ENCODE results near the gene ARL13B. TPM values are rescaled to one million over a fixed set of nuclear protein-coding genes. Genes with fewer than 3 reads are reported as not detected.

The ARL13B gene
- total and polyA plus RNA-seq, 2 donors (not counting 3 experiments of a cell fraction or from before 2014, with no cell fraction given): 3.8 to 8.6 TPM

DNA sequence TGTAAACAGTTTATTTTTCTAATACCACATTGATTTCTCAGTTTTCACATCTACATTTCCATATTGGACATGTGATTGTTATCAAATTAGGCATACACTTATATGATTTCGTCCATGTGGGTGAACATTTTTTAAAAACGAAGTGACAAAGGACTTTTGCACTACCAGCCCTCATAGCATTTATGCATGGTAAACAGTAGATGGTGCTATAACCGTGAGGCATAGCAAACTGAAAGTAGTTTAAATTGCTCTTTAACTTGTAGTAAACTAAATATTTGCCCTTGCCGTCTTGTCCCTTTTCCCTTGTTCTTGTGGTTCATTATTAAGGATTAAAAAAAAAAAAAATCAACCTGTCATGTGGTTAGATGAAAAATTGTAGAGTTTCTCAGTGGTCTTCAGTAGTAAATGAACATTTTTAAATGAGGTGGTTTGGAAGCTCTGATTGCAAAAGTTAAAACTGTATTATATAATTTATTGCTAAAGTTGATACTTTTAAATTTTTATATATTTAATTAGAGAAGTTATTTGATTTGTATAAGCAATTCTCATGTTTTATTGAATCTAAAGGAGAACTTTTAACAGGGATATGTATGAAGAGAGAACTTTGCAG, 24.5 kb downstream of the ARL13B start:
- no peaks in the 10 kb centered on the region for H3K9me1 ChIP-seq (replicated peaks; ENCODE audit: control insufficient read depth, extremely low read depth, insufficient read depth, low read length)
- H3K4me2 ChIP-seq (ENCODE audit: insufficient read depth, low read length): peak overlapping the region; percentile 90
- H3K9ac ChIP-seq (replicated peaks; ENCODE audit: extremely low read depth, insufficient read depth, low read length): peak overlapping the region; percentile 72
- no peaks in the 10 kb centered on the region for H3K27me3 ChIP-seq (ENCODE audit: control insufficient read depth in 2 of 2, insufficient read depth in 2 of 2, low read length in 2 of 2)
- no peaks in the 10 kb centered on the region for H4K20me1 ChIP-seq (replicated peaks; ENCODE audit: control insufficient read depth, extremely low read depth, insufficient read depth, low read length)
- H3K27ac ChIP-seq (ENCODE audit: insufficient read depth, low read depth, low read length): no peak overlapping the region
- peaks cover 3% of the 10 kb centered on the region for H3K4me1 ChIP-seq (ENCODE audit: control insufficient read depth, extremely low read depth, insufficient read depth, low read length)
- no peaks in the 10 kb centered on the region for H3K79me2 ChIP-seq (ENCODE audit: control insufficient read depth, insufficient read depth, low read length)
- FAIRE-seq: peak; percentile 81
- no peaks in the 10 kb centered on the region for H3K9me3 ChIP-seq (replicated peaks; ENCODE audit: control insufficient read depth, insufficient read depth, low read length)
- dilution Hi-C loops (cut with MboI; ENCODE audit: extremely low pct_ligation_motif_present, low sequenced_read_pairs) (no loop called here), intact Hi-C loops (cut with micrococcal nuclease) (loop anchor here (1.0 to 10.0 kb wide), 6 partner anchors 24 to 250 kb away; partner anchors contain the start of genes ARL13B, DHFR2 and NSUN3)
- TF ChIP-seq CTCF (IDR thresholded peaks at IDR 0.05; ENCODE audit: extremely low read depth in 1 of 2, insufficient read depth in 1 of 2, low read depth in 1 of 2, low read length in 2 of 2) (peak; percentile 61 to 64), POLR2A (IDR thresholded peaks at IDR 0.05; ENCODE audit: low read depth, low read length) (no peak), JUN (IDR thresholded peaks at IDR 0.05; ENCODE audit: borderline replicate concordance, insufficient read depth, insufficient read length, low read depth) (no peak)
- no peaks in the 10 kb centered on the region for H3K36me3 ChIP-seq (ENCODE audit: control insufficient read depth in 2 of 2, extremely low read depth in 1 of 2, insufficient read depth in 2 of 2, low read length in 2 of 2)
- H3K4me3 ChIP-seq (replicated peaks in 1 of 3; ENCODE audit: insufficient read depth in 1 of 3, low read depth in 1 of 3, low read length in 3 of 3): peak overlapping the region in 1 of 3 experiments; percentile 48
- peak; percentile 73 for DNase-seq (ENCODE audit: low read depth, low spot score)
- BruUV-seq (replicated peaks): no TSS peak
- ChIA-PET POLR2A (interaction anchor here (0.9 kb wide), 1 partner anchor 59 kb away, joined by 4 read pairs; the partner anchor contains the start of genes DHFR2 and NSUN3), CTCF (interaction anchor here (0.6 to 1.5 kb wide), 20 partner anchors 9 to 1722 kb away, joined by 3 to 34 read pairs (median 4); partner anchors contain the start of genes ARL13B, DHFR2, NSUN3 and PROS1)
- peak overlapping the region; percentile 45 for H2AFZ ChIP-seq (ENCODE audit: low read depth, low read length)

DNA sequence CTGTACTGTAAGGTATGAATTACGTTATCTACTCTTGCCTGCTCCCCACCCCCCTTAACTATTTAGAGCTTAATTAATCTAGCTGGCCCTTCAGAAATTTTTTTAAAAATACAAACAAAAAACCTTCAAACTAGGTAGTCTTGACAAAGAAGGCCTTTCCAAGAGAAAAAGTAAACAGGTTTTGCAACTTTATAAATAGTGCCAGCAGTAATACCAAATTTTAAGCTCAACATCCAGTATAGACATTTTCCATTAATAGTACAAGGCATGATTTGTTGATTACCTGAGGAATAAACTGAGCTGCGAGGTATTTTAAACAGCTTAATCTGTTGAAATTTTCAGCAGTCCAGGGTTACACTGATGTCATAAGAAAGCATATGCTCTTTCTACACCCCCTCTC, 28.3 kb downstream of the ARL13B start:
- TF ChIP-seq POLR2AphosphoS5 (IDR thresholded peaks at IDR 0.05; ENCODE audit: insufficient read depth, low read depth, low read length) (no peak), JUN (IDR thresholded peaks at IDR 0.05; ENCODE audit: borderline replicate concordance, insufficient read depth, insufficient read length, low read depth) (no peak), POLR2A (IDR thresholded peaks at IDR 0.05; ENCODE audit: low read depth, low read length) (no peak), MYC (IDR thresholded peaks at IDR 0.05; ENCODE audit: low read depth, low read length) (no peak), EZH2 (IDR thresholded peaks at IDR 0.05; ENCODE audit: borderline replicate concordance, low read depth, low read length, severe bottlenecking) (no peak), GATA2 (IDR thresholded peaks at IDR 0.05; ENCODE audit: insufficient read depth, insufficient read length, low read depth, low read length) (no peak), FOS (IDR thresholded peaks at IDR 0.05; ENCODE audit: borderline replicate concordance, insufficient read depth, low read length) (no peak), CTCF (IDR thresholded peaks at IDR 0.05; ENCODE audit: extremely low read depth in 1 of 2, insufficient read depth in 1 of 2, low read depth in 1 of 2, low read length in 2 of 2) (no peak)
- TF ChIP-seq, protein P1, sequence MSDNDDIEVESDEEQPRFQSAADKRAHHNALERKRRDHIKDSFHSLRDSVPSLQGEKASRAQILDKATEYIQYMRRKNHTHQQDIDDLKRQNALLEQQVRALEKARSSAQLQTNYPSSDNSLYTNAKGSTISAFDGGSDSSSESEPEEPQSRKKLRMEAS (IDR thresholded peaks at IDR 0.05; ENCODE audit: insufficient read depth, insufficient read length): no peak
- Histone ChIP-seq H3K4me3 (replicated peaks in 1 of 3; ENCODE audit: insufficient read depth in 1 of 3, low read depth in 1 of 3, low read length in 3 of 3) (no peak overlapping the region), H3K79me2 (ENCODE audit: control insufficient read depth, insufficient read depth, low read length) (no peaks in the 10 kb centered on the region), H3K9ac (replicated peaks; ENCODE audit: extremely low read depth, insufficient read depth, low read length) (no peak overlapping the region), H3K9me1 (replicated peaks; ENCODE audit: control insufficient read depth, extremely low read depth, insufficient read depth, low read length) (no peaks in the 10 kb centered on the region), H3K36me3 (ENCODE audit: control insufficient read depth in 2 of 2, extremely low read depth in 1 of 2, insufficient read depth in 2 of 2, low read length in 2 of 2) (no peaks in the 10 kb centered on the region), H3K9me3 (replicated peaks; ENCODE audit: control insufficient read depth, insufficient read depth, low read length) (no peaks in the 10 kb centered on the region), H2AFZ (ENCODE audit: low read depth, low read length) (no peak overlapping the region), H3K27me3 (ENCODE audit: control insufficient read depth in 2 of 2, insufficient read depth in 2 of 2, low read length in 2 of 2) (no peaks in the 10 kb centered on the region), H4K20me1 (replicated peaks; ENCODE audit: control insufficient read depth, extremely low read depth, insufficient read depth, low read length) (no peaks in the 10 kb centered on the region), H3K27ac (ENCODE audit: insufficient read depth, low read depth, low read length) (no peak overlapping the region), H3K4me1 (ENCODE audit: control insufficient read depth, extremely low read depth, insufficient read depth, low read length) (peaks cover 9% of the 10 kb centered on the region), H3K4me2 (ENCODE audit: insufficient read depth, low read length) (no peak overlapping the region)
- ChIA-PET CTCF (interaction anchor here (0.7 to 1.4 kb wide), 4 partner anchors 9 to 61 kb away, joined by 3 to 8 read pairs (median 3); no protein-coding TSS in a partner anchor), POLR2A (no interaction called here)
- no TSS peak for BruUV-seq (replicated peaks)
- intact Hi-C loops (cut with micrococcal nuclease): loop anchor here (10.0 kb wide), 2 partner anchors 63 to 247 kb away; no protein-coding TSS in a partner anchor
- DNase-seq (ENCODE audit: low read depth, low spot score) (no peak), FAIRE-seq (no peak)
- dilution Hi-C loops (cut with MboI; ENCODE audit: extremely low pct_ligation_motif_present, low sequenced_read_pairs): no loop called here
